ENCODE measurements around the gene SAMD8.

GRCh38 chr10:75176736-75177135 is 65.3 kb downstream of the SAMD8 start:
- TF ChIP-seq POLR2A (IDR thresholded peaks at IDR 0.05) (no peak), CTCF (IDR thresholded peaks at IDR 0.05) (no peak)
